Measurements from ENCODE around the gene RPL39.
"Not testable (repeated sequence)": the region's sequence is repeated elsewhere in the genome, so short reads cannot be mapped to it uniquely, and the experiment has no call there.

The RPL39 gene

GRCh38 chrX:119791437-119792231 lies at the start of gene RPL39:
Gene RPL39, minus strand, starts transcription at chrX:119791630. Its CDS starts 54 bp downstream, at chrX:119791576.
- DNase-seq: peak; percentile 62

GRCh38 chrX:119833905-119834304 lies 42.5 kb upstream of the RPL39 start:
- no peak for DNase-seq

GRCh38 chrX:119828446-119828845 lies 37.0 kb upstream of the RPL39 start:
- no peak for DNase-seq

GRCh38 chrX:119826399-119826959 lies 35.0 kb upstream of the RPL39 start:
- no peak for DNase-seq

GRCh38 chrX:119824221-119824620 lies 32.8 kb upstream of the RPL39 start:
- DNase-seq: not testable (repeated sequence)

- DNase-seq: not testable (repeated sequence)
Measured at GRCh38 chrX:119821703-119822102, 30.3 kb upstream of the RPL39 start.

- no peak for DNase-seq
Measured at GRCh38 chrX:119817130-119817690, 25.8 kb upstream of the RPL39 start.

- no peak for DNase-seq
Measured at GRCh38 chrX:119816300-119816699, 24.9 kb upstream of the RPL39 start.

- no peak for DNase-seq
Measured at GRCh38 chrX:119809185-119809666, 17.8 kb upstream of the RPL39 start.

GRCh38 chrX:119808461-119808860 lies 17.0 kb upstream of the RPL39 start:
- DNase-seq: not testable (repeated sequence)

GRCh38 chrX:119802546-119802945 lies 11.1 kb upstream of the RPL39 start:
- no peak for DNase-seq

GRCh38 chrX:119801253-119802221 lies 10.1 kb upstream of the RPL39 start:
- DNase-seq: no peak

GRCh38 chrX:119790977-119791436 lies 423 bp downstream of the RPL39 start:
- DNase-seq: peak; percentile 37

GRCh38 chrX:119784747-119785446 lies 6.5 kb downstream of the RPL39 start:
- peak; percentile 12 for DNase-seq

GRCh38 chrX:119783026-119783425 lies 8.4 kb downstream of the RPL39 start:
- no peak for DNase-seq

- DNase-seq: no peak
Measured at GRCh38 chrX:119778829-119779228, 12.6 kb downstream of the RPL39 start.

- DNase-seq: no peak
Measured at GRCh38 chrX:119775517-119776238, 15.8 kb downstream of the RPL39 start.

GRCh38 chrX:119769388-119769787 lies 22.0 kb downstream of the RPL39 start:
- not testable (repeated sequence) for DNase-seq

GRCh38 chrX:119768436-119768835 lies 23.0 kb downstream of the RPL39 start:
- not testable (repeated sequence) for DNase-seq

GRCh38 chrX:119763836-119764387 lies 27.5 kb downstream of the RPL39 start:
- DNase-seq: no peak

GRCh38 chrX:119763181-119763580 lies 28.2 kb downstream of the RPL39 start:
- no peak for DNase-seq

Data from activated T-cell treated with anti-CD3 and anti-CD28 coated beads for 4 hours (primary cell).